WTC11 (cell line): ENCODE data around the gene FBXO47. TPM values are rescaled to one million over a fixed set of nuclear protein-coding genes. Genes with fewer than 3 reads are reported as not detected.
A peak's percentile ranks its signal among the peaks of the same experiment; 100 is the strongest.
"Not testable (repeated sequence)": the region's sequence is repeated elsewhere in the genome, so short reads cannot be mapped to it uniquely, and the experiment has no call there.

Experiments
- ATAC-seq: fragments of 200-7000 bp; cut with Tn5 transposase; 2 replicates; pipeline ENCODE4 v1.10.0; 2021; ENCODE audit warnings: mild to moderate bottlenecking, moderate library complexity
- CTCF ChIA-PET: fragments of 300-600 bp; sonication (Branson Sonifier 250); formaldehyde crosslinking; loops from one replicate; lab custom pipeline; 2021; ENCODE audit warnings: antibody characterized with exemption; lab: Charles Lee
- POLR2A ChIA-PET: fragments of 350-600 bp; sonication (Branson Sonifier 250); formaldehyde crosslinking; loops from one replicate; lab custom pipeline; 2021; ENCODE audit warnings: antibody characterized with exemption; lab: Charles Lee
- DNase-seq: peaks from one replicate; pipeline ENCODE4 v3.0.0; 2021; ENCODE audit warnings: low spot score
- H3K27ac Mint-ChIP-seq: 2 replicates; pipeline ENCODE4 v1.8.0; 2021; ENCODE audit warnings: mixed read lengths
- H3K27me3 Mint-ChIP-seq: 2 replicates; pipeline ENCODE4 v1.8.0; 2021; ENCODE audit warnings: low read depth, mild to moderate bottlenecking, moderate library complexity, mixed read lengths
- H3K36me3 Mint-ChIP-seq: 2 replicates; pipeline ENCODE4 v1.8.0; 2021; ENCODE audit warnings: mixed read lengths
- H3K4me1 Mint-ChIP-seq: 2 replicates; pipeline ENCODE4 v1.8.0; 2022; ENCODE audit warnings: mixed read lengths
- H3K4me3 Mint-ChIP-seq: 2 replicates; pipeline ENCODE4 v1.8.0; 2021; ENCODE audit warnings: mild to moderate bottlenecking, moderate library complexity, mixed read lengths
- H3K9me3 Mint-ChIP-seq: 2 replicates; pipeline ENCODE4 v1.8.0; 2021; ENCODE audit warnings: mixed read lengths
- CDX4 ChIP-seq: fragments of 250-450 bp; sonication (Bioruptor Pico); IDR thresholded peaks from 2 replicates; pipeline ENCODE4 v1.9.0; 2021; ENCODE audit warnings: moderate library complexity, mild to moderate bottlenecking, inconsistent platforms, borderline replicate concordance
- CREM ChIP-seq: sonication (generic); formaldehyde crosslinking; IDR thresholded peaks from 2 replicates; pipeline ENCODE4 v1.8.1; 2022; ENCODE audit warnings: mild to moderate bottlenecking, missing genetic modification reagents, moderate library complexity
- CTCF ChIP-seq: fragments of 200-600 bp; IDR thresholded peaks from 2 replicates; pipeline ENCODE4 v1.8.0; 2022; ENCODE audit warnings: antibody characterized with exemption
- E2F1 ChIP-seq: sonication (generic); formaldehyde crosslinking; IDR thresholded peaks from 2 replicates; pipeline ENCODE4 v1.8.0; 2022; ENCODE audit warnings: mild to moderate bottlenecking, missing genetic modification reagents
- ERG ChIP-seq: fragments of 250-450 bp; sonication (Bioruptor Pico); IDR thresholded peaks from 2 replicates; pipeline ENCODE4 v1.8.0; 2021; ENCODE audit warnings: mild to moderate bottlenecking
- FOXK1 ChIP-seq: sonication (generic); formaldehyde crosslinking; IDR thresholded peaks from 2 replicates; pipeline ENCODE4 v1.8.0; 2022; ENCODE audit warnings: mild to moderate bottlenecking, moderate library complexity, missing genetic modification reagents
- FOXP1 ChIP-seq: sonication (generic); formaldehyde crosslinking; IDR thresholded peaks from 2 replicates; pipeline ENCODE4 v1.8.0; 2022; ENCODE audit warnings: missing genetic modification reagents, mild to moderate bottlenecking, moderate library complexity, borderline replicate concordance
- GABPB1 ChIP-seq: sonication (generic); formaldehyde crosslinking; IDR thresholded peaks from 2 replicates; pipeline ENCODE4 v1.8.1; 2023; ENCODE audit warnings: mild to moderate bottlenecking, missing genetic modification reagents
- IRF2 ChIP-seq: sonication (generic); formaldehyde crosslinking; IDR thresholded peaks from 2 replicates; pipeline ENCODE4 v1.8.0; 2022; ENCODE audit warnings: low read depth, missing genetic modification reagents, borderline replicate concordance
- JAZF1 ChIP-seq: fragments of 250-450 bp; sonication (Bioruptor Pico); IDR thresholded peaks from 2 replicates; pipeline ENCODE4 v1.9.0; 2021; ENCODE audit warnings: moderate library complexity, mild to moderate bottlenecking, inconsistent platforms
- MXD4 ChIP-seq: fragments of 250-450 bp; sonication (Bioruptor Pico); IDR thresholded peaks from 2 replicates; pipeline ENCODE4 v1.8.0; 2021; ENCODE audit warnings: mild to moderate bottlenecking, moderate library complexity, borderline replicate concordance
- SMAD3 ChIP-seq: sonication (generic); formaldehyde crosslinking; IDR thresholded peaks from 2 replicates; pipeline ENCODE4 v1.8.0; 2022; ENCODE audit warnings: missing genetic modification reagents, mild to moderate bottlenecking, borderline replicate concordance
- TCF7 ChIP-seq: sonication (generic); formaldehyde crosslinking; IDR thresholded peaks from 2 replicates; pipeline ENCODE4 v1.8.0; 2022; ENCODE audit warnings: mild to moderate bottlenecking, low read depth, missing genetic modification reagents, moderate library complexity
- USF1 ChIP-seq: sonication (generic); formaldehyde crosslinking; IDR thresholded peaks from 2 replicates; pipeline ENCODE4 v1.8.0; 2022; ENCODE audit warnings: mild to moderate bottlenecking, missing genetic modification reagents
- ZBTB21 ChIP-seq: sonication (generic); formaldehyde crosslinking; IDR thresholded peaks from 2 replicates; pipeline ENCODE4 v1.8.1; 2023; ENCODE audit warnings: mild to moderate bottlenecking, missing genetic modification reagents, borderline replicate concordance
- ZNF121 ChIP-seq: sonication (generic); formaldehyde crosslinking; IDR thresholded peaks from 2 replicates; pipeline ENCODE4 v1.8.0; 2023; ENCODE audit warnings: missing genetic modification reagents
- ZNF281 ChIP-seq: sonication (generic); formaldehyde crosslinking; IDR thresholded peaks from 2 replicates; pipeline ENCODE4 v1.8.0; 2023; ENCODE audit warnings: mild to moderate bottlenecking, missing genetic modification reagents
- ZNF423 ChIP-seq: fragments of 250-450 bp; sonication (Bioruptor Pico); IDR thresholded peaks from 2 replicates; pipeline ENCODE4 v2.1.2; 2022; ENCODE audit warnings: mild to moderate bottlenecking, moderate library complexity
- total RNA-seq: library from RNA; stranded (reverse); gene quantifications from 3 replicates; pipeline ENCODE4 v1.2.3, GENCODE V29; 2021

FBXO47 gene
- total RNA-seq, 1 experiment from 2014 or later, result not detected

GRCh38 chr17:38939987-38940386 is 27.2 kb downstream of the FBXO47 start (continued):
- TF ChIP-seq ZNF281 (CRISPR knock-in tag), result no peak
- no peak for TF ChIP-seq CTCF
- TF ChIP-seq ERG (CRISPR knock-in tag), result no peak
- no peak for TF ChIP-seq SMAD3 (CRISPR knock-in tag)

GRCh38 chr17:38933962-38934361 is 33.2 kb downstream of the FBXO47 start:
- peaks cover 11% of the 10 kb centered on the region for H3K4me1 Mint-ChIP-seq
- not testable (repeated sequence) for H3K27ac Mint-ChIP-seq, DNase-seq, H3K36me3 Mint-ChIP-seq, H3K9me3 Mint-ChIP-seq, ATAC-seq, H3K4me3 Mint-ChIP-seq, H3K27me3 Mint-ChIP-seq
- CTCF ChIA-PET, result interaction anchor here (0.7 kb wide), 1 partner anchor 49 kb away, joined by 3 read pairs; no protein-coding TSS in a partner anchor
- POLR2A ChIA-PET, result interaction anchor here (0.6 kb wide), 1 partner anchor 186 kb away, joined by 7 read pairs; no protein-coding TSS in a partner anchor

GRCh38 chr17:38930782-38931181 is 36.4 kb downstream of the FBXO47 start:
- H3K27ac Mint-ChIP-seq, H3K9me3 Mint-ChIP-seq, CTCF ChIA-PET, POLR2A ChIA-PET, H3K36me3 Mint-ChIP-seq, DNase-seq, ATAC-seq, H3K27me3 Mint-ChIP-seq, H3K4me3 Mint-ChIP-seq: not testable (repeated sequence)
- H3K4me1 Mint-ChIP-seq, result peaks cover 12% of the 10 kb centered on the region

GRCh38 chr17:38926293-38927070 is 40.7 kb downstream of the FBXO47 start:
- H3K27ac Mint-ChIP-seq, result peak overlapping the region; percentile 63
- DNase-seq (no peak), ATAC-seq (no peak)
- H3K36me3 Mint-ChIP-seq, result peaks cover 4% of the 10 kb centered on the region
- peaks cover 3% of the 10 kb centered on the region for H3K9me3 Mint-ChIP-seq
- H3K4me1 Mint-ChIP-seq, result peaks cover 35% of the 10 kb centered on the region
- H3K4me3 Mint-ChIP-seq, result peak overlapping the region; percentile 27; the same call in 1 of the 2 replicates
- H3K27me3 Mint-ChIP-seq, result no peaks in the 10 kb centered on the region; the same call in 1 of the 2 replicates
- ChIA-PET CTCF (interaction anchor here (0.6 to 2.7 kb wide), 8 partner anchors 13 to 248 kb away, joined by 3 to 18 read pairs (median 7); partner anchors contain the start of genes FBXO47 and LASP1), POLR2A (interaction anchor here (0.6 to 1.5 kb wide), 3 partner anchors 57 to 107 kb away, joined by 3 to 8 read pairs (median 3); partner anchors contain the start of genes LASP1 and RPL23)
- no peak for TF ChIP-seq ZNF423 (CRISPR knock-in tag)
- no peak for TF ChIP-seq GABPB1
- no peak for TF ChIP-seq ZBTB21 (CRISPR knock-in tag)
- TF ChIP-seq E2F1 (CRISPR knock-in tag), result no peak
- TF ChIP-seq FOXK1, result no peak
- no peak for TF ChIP-seq JAZF1 (CRISPR knock-in tag)
- TF ChIP-seq USF1 (CRISPR knock-in tag), result no peak
- no peak for TF ChIP-seq IRF2
- TF ChIP-seq MXD4 (CRISPR knock-in tag), result no peak
- TF ChIP-seq CDX4, result no peak
- no peak for TF ChIP-seq CREM (CRISPR knock-in tag)
- no peak for TF ChIP-seq FOXP1 (CRISPR knock-in tag)
- TF ChIP-seq TCF7 (CRISPR knock-in tag), result no peak
- TF ChIP-seq SMAD3 (CRISPR knock-in tag), result no peak
- no peak for TF ChIP-seq ZNF121
